Hepatocyte (in vitro differentiated cells): Measurements from ENCODE around the gene USP14.

Experiments
- CTCF ChIP-seq: fragments of 200-600 bp; sonication (generic); IDR thresholded peaks from 2 replicates; pipeline ENCODE4 v1.5.1; 2016; ENCODE audit warnings: antibody characterized with exemption, mild to moderate bottlenecking; ENCODE audit not compliant: poor library complexity
- EZH2 ChIP-seq: fragments of 200-600 bp; sonication (generic); IDR thresholded peaks from 2 replicates; pipeline ENCODE4 v1.6.1; 2016; ENCODE audit warnings: antibody characterized with exemption, mild to moderate bottlenecking, borderline replicate concordance
- EZH2phosphoT487 ChIP-seq: fragments of 200-600 bp; sonication (generic); IDR thresholded peaks from one replicate; pipeline ENCODE4 v1.6.1; 2018; ENCODE audit warnings: antibody characterized with exemption, mild to moderate bottlenecking, low read depth, moderate library complexity; ENCODE audit not compliant: unreplicated experiment, severe bottlenecking

DNA sequence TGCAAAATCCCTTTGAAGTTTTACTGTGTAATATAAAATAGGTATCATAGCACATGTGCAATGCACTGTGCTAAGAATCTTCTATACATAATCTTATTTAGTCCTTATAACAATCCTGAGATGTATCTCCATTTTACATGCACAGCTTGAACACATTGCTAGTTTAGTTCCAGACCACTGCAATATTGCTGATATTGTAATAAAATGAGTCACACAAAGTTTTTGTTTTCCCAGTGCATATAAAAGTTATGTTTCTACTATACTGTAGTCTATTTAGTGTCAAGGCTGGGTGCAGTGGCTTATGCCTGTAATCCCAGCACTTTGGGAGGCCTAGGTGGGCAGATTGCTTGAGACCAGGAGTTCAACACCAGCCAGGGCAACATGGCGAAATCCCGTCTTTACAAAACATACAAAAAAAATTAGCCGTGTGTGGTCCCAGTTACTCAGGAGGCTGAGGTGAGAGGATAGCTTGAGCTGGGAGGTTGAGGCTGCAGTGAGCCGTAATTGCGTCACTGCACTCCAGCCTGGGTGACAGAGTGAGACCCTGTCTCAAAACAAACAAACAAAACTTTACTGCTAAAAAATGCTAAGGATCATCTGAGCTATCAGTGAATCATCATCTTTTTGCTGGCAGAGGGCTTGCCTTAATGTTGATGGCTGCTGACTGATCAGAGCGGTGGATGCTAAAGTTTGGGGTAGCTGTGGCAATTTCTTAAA, 1.7 kb upstream of the USP14 start:
- TF ChIP-seq CTCF (no peak), EZH2 (no peak), EZH2phosphoT487 (no peak)
